Loucy (cell line): ENCODE results near the gene NCAPH2.

Experiments
- EZH2phosphoT487 ChIP-seq: fragments of 200-600 bp; IDR thresholded peaks from 2 replicates; pipeline ENCODE4 v1.6.1; 2018; ENCODE audit warnings: antibody characterized with exemption, mild to moderate bottlenecking, moderate library complexity, borderline replicate concordance
- TF ChIP-seq, protein P1 (sequence below): fragments of 200-600 bp; sonication (generic); conservative IDR thresholded peaks from 2 replicates; pipeline ENCODE4 v1.5.1; 2014; ENCODE audit warnings: mild to moderate bottlenecking, antibody characterized with exemption, low read length

DNA sequence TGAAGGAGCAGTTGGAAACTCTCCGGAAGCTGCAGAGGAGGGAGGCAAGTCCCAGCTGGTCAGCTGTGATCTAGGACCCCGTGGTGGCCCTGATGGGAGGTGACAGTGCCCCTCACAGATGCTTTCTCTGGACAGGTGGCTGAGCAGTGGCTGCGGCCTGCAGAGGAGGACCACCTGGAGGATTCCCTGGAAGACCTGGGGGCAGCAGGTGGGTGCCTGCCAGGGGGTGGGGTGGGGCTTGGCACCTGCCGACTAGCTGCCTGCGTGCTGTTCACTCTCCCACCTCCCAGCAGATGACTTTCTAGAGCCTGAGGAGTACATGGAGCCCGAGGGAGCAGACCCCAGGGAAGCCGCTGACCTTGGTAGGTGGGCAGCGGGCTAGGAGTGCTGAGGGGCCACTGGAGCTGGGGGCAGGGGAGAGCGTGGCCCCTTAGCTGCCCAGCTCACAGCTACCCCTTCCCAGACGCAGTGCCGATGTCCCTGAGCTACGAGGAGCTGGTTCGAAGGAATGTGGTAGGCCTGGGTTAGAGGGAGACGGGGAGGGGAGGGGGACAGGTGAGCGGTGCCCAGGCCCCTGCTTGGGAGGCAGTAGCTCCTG lies 14.3 kb downstream of the NCAPH2 start:
- TF ChIP-seq EZH2phosphoT487: no peak
- TF ChIP-seq, protein P1, sequence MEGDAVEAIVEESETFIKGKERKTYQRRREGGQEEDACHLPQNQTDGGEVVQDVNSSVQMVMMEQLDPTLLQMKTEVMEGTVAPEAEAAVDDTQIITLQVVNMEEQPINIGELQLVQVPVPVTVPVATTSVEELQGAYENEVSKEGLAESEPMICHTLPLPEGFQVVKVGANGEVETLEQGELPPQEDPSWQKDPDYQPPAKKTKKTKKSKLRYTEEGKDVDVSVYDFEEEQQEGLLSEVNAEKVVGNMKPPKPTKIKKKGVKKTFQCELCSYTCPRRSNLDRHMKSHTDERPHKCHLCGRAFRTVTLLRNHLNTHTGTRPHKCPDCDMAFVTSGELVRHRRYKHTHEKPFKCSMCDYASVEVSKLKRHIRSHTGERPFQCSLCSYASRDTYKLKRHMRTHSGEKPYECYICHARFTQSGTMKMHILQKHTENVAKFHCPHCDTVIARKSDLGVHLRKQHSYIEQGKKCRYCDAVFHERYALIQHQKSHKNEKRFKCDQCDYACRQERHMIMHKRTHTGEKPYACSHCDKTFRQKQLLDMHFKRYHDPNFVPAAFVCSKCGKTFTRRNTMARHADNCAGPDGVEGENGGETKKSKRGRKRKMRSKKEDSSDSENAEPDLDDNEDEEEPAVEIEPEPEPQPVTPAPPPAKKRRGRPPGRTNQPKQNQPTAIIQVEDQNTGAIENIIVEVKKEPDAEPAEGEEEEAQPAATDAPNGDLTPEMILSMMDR: no peak
